Adrenal gland (tissue), 12 donors: ENCODE measurements around the gene TFDP2. TPM values are rescaled to one million over a fixed set of nuclear protein-coding genes. Genes with fewer than 3 reads are reported as not detected.
A peak's percentile ranks its signal among the peaks of the same experiment; 100 is the strongest.

Source experiments
- DNase-seq, 7 donors: peaks; one replicate each; pipeline ENCODE4 v3.0.0-alpha.2; 2019 to 2020
- H3K27ac ChIP-seq, 5 donors: fragments of 200-600 bp; sonication (generic) in 4 of 5; 1 replicate in 3 of 5; 2 replicates in 2 of 5; pipeline versions ENCODE4 v1.5.1 to v1.8.0; 2016 to 2020; ENCODE audit warnings: mild to moderate bottlenecking in 1 of 5
- H3K27me3 ChIP-seq: fragments of 200-600 bp; 2 replicates; pipeline ENCODE4 v1.8.0; 2021
- H3K36me3 ChIP-seq, 2 donors: fragments of 200-600 bp; replicated peaks in 1 of 2; 1 replicate in 1 of 2; 2 replicates in 1 of 2; pipeline versions ENCODE4 v1.5.1 to v1.8.0; 2018 to 2022
- H3K4me1 ChIP-seq, 2 donors: fragments of 200-600 bp; replicated peaks in 1 of 2; 1 replicate in 1 of 2; 2 replicates in 1 of 2; pipeline versions ENCODE4 v1.5.1 to v1.8.0; 2018 to 2021
- H3K4me3 ChIP-seq, 4 donors: fragments of 200-600 bp; sonication (generic) in 3 of 4; one replicate each; pipeline ENCODE4 v1.5.1; 2016 to 2018
- H3K9me3 ChIP-seq, 3 donors: fragments of 200-600 bp; sonication (generic) in 1 of 3; replicated peaks in 1 of 3; 1 replicate in 2 of 3; 2 replicates in 1 of 3; pipeline versions ENCODE4 v1.5.1 to v1.8.0; 2016 to 2021
- POLR2A ChIP-seq, 2 donors: fragments of 450-650 bp; IDR thresholded peaks; one replicate each; pipeline ENCODE4 v1.6.1; 2017; ENCODE audit warnings: antibody characterized with exemption in 2 of 2, mild to moderate bottlenecking in 2 of 2, moderate library complexity in 1 of 2
- WGBS, 4 donors: extraction: QIAGEN DNeasy Blood & Tissue Kit in 2 of 4; methylation state at CpG; one replicate each; pipeline versions ENCODE4 v1.1.5 to v1.1.7; 2013 to 2017; 5-methylcytosine and 5-hydroxymethylcytosine counted together
- intact Hi-C, 2 donors: fragments of 100-400 bp; cut with DNase I; formaldehyde crosslinking; loops; one replicate each; pipeline versions ENCODE4 v1.14.1 to v1.15.0; 2022 to 2023
- polyA plus RNA-seq, 3 donors: library from polyadenylated mRNA; stranded (reverse); fragments of 200-250 nt in 2 of 3; fragments of 350-450 nt in 1 of 3; fragmentation: Illumina TruSeq in 1 of 3; extraction: RNeasy Lipid Tissue Mini Kit (QIAGEN cat#74804) in 1 of 3; gene quantifications; one replicate each; pipeline ENCODE4 v1.2.3, GENCODE V29; 2013 to 2014
- total RNA-seq, 9 donors: library from RNA; depleted of rRNA in 4 of 9; stranded (reverse); fragments of >200 nt in 4 of 9; fragments of 120-200 nt in 1 of 9; fragmentation: NEBNext Ultra II Directional in 1 of 9; extraction: Animal tissue kit (Norgen Biotek cat#: 25700) in 1 of 9; gene quantifications; one replicate each; pipeline versions ENCODE4 v1.1.0 to v1.2.4, GENCODE V29; 2013 to 2023
- TF ChIP-seq, protein P1 (sequence below), 6 experiments: fragments of 450-650 bp in 4 of 6; fragments of 200-600 bp in 2 of 6; sonication (generic) in 1 of 6; IDR thresholded peaks; 1 replicate in 5 of 6; 2 replicates in 1 of 6; pipeline versions ENCODE4 v1.5.1 to v1.8.0; 2016 to 2021; ENCODE audit warnings: antibody characterized with exemption in 6 of 6, mild to moderate bottlenecking in 2 of 6, moderate library complexity in 1 of 6
- donor health status: healthy with polysubstance abuse.
- donor health status: Bipolar disorder and iron deficiency.
- donor health status: DM: yes; HTN: yes; CAD: no.
- donor health status: DM: no; HTN: no; CAD: no.
- donor health status: DM: no; HTN: no; CAD: no.
- donor health status: DM: yes; HTN: yes; CAD: no.

The TFDP2 gene
- total and polyA plus RNA-seq, 12 donors, result 11.8 to 165 (median 62.0) TPM

- Histone ChIP-seq H3K36me3 (no peaks in the 10 kb centered on the region), H3K4me1 (peaks cover 0 to 14% of the 10 kb centered on the region in 2 donors), H3K9me3 (no peaks in the 10 kb centered on the region), H3K27ac (no peak overlapping the region), H3K27me3 (no peaks in the 10 kb centered on the region), H3K4me3 (peak overlapping the region in 2 of 4 donors; percentile 21 to 67)
- no peak for DNase-seq
- intact Hi-C loops, result no loop called here
- WGBS, 4 donors, result 3 to 7% (median 5%) methylated on average over 3 of the region's 3 CpGs
- TF ChIP-seq, protein P1, sequence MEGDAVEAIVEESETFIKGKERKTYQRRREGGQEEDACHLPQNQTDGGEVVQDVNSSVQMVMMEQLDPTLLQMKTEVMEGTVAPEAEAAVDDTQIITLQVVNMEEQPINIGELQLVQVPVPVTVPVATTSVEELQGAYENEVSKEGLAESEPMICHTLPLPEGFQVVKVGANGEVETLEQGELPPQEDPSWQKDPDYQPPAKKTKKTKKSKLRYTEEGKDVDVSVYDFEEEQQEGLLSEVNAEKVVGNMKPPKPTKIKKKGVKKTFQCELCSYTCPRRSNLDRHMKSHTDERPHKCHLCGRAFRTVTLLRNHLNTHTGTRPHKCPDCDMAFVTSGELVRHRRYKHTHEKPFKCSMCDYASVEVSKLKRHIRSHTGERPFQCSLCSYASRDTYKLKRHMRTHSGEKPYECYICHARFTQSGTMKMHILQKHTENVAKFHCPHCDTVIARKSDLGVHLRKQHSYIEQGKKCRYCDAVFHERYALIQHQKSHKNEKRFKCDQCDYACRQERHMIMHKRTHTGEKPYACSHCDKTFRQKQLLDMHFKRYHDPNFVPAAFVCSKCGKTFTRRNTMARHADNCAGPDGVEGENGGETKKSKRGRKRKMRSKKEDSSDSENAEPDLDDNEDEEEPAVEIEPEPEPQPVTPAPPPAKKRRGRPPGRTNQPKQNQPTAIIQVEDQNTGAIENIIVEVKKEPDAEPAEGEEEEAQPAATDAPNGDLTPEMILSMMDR (IDR thresholded peaks at IDR 0.05), result no peak
- TF ChIP-seq POLR2A (IDR thresholded peaks at IDR 0.05), result no peak
These were observed 122.0 kb downstream of the TFDP2 start for GRCh38 chr3:142027300-142027699.

DNA sequence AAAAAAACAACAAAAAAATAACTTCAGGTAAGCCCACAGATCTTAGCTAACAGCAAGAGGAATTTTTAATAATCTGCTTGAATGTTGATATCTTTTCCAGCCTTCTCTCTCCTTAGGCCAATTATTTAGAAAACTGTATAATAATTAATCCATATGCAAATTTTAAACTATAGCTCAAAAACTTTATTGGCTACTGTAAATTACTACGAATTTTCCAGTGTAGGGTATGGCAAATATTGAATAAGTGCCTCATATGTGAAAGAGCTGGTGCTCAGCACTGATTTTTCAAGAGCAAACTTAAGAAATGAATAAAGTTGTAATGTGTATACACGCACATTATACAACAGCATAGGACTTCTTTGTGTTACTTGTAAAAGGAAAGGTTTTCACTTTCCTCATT lies 123.0 kb downstream of the TFDP2 start:
- H3K27ac ChIP-seq, result no peak overlapping the region
- DNase-seq, result no peak
- intact Hi-C loops, result no loop called here
- no peaks in the 10 kb centered on the region for H3K27me3 ChIP-seq
- peaks cover 0 to 20% of the 10 kb centered on the region in 2 donors for H3K4me1 ChIP-seq
- 83 to 89% (median 87%) methylated on average over 2 of the region's 2 CpGs for WGBS, 4 donors
- TF ChIP-seq POLR2A (IDR thresholded peaks at IDR 0.05), result no peak
- TF ChIP-seq, protein P1 (IDR thresholded peaks at IDR 0.05), result no peak
- H3K4me3 ChIP-seq, result no peak overlapping the region
- no peaks in the 10 kb centered on the region for H3K9me3 ChIP-seq
- H3K36me3 ChIP-seq, result no peaks in the 10 kb centered on the region

- WGBS, 4 donors, result 88 to 100% (median 93%) methylated on average over 1 of the region's 1 CpG
- Histone ChIP-seq H3K9me3 (no peaks in the 10 kb centered on the region), H3K36me3 (no peaks in the 10 kb centered on the region), H3K4me3 (no peak overlapping the region), H3K27me3 (no peaks in the 10 kb centered on the region), H3K4me1 (peaks cover 7 to 39% of the 10 kb centered on the region in 2 donors), H3K27ac (no peak overlapping the region)
- DNase-seq, result no peak
- no peak for TF ChIP-seq POLR2A (IDR thresholded peaks at IDR 0.05)
- TF ChIP-seq, protein P1 (IDR thresholded peaks at IDR 0.05), result peak in 2 of 6 experiments; percentile 11 to 12
- intact Hi-C loops, result no loop called here
These were observed 127.0 kb downstream of the TFDP2 start for GRCh38 chr3:142022381-142022780.

DNA sequence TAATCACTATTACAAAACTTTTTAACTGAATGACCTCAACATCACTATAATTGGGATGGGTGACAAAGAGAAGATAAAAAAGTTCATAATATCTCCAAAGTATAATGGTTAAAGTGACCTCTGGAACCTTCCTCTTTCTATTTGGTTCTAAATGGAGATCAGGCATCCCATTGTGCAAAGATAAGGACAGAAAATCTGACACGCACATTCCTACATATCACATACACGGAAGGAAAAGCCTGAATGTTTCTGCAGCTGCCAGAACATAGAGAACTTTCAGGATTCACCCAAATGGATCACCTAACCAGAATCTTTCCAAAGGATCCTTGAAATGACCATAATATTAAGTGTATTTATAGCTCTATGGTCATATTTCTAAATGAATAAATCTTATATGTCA lies 128.2 kb downstream of the TFDP2 start:
- TF ChIP-seq POLR2A (IDR thresholded peaks at IDR 0.05), result no peak
- TF ChIP-seq, protein P1 (IDR thresholded peaks at IDR 0.05), result no peak
- Histone ChIP-seq H3K36me3 (no peaks in the 10 kb centered on the region), H3K4me1 (peaks cover 7 to 26% of the 10 kb centered on the region in 2 donors), H3K27ac (no peak overlapping the region), H3K27me3 (no peaks in the 10 kb centered on the region), H3K9me3 (no peaks in the 10 kb centered on the region), H3K4me3 (no peak overlapping the region)
- WGBS, 4 donors, result 61 to 86% (median 75%) methylated on average over 2 of the region's 2 CpGs
- DNase-seq, result no peak
- intact Hi-C loops, result no loop called here
